Prostate gland (tissue), 2 donors: ENCODE results near the gene SIN3B. TPM values are rescaled to one million over a fixed set of nuclear protein-coding genes. Genes with fewer than 3 reads are reported as not detected.

Experiments used
- DNase-seq: peaks from one replicate; pipeline ENCODE4 v3.0.0-alpha.2; 2019; ENCODE audit warnings: low spot score
- H3K27ac ChIP-seq, 2 donors: fragments of 200-600 bp; sonication (generic); 2 replicates each; pipeline ENCODE4 v1.5.1; 2017 to 2019
- H3K27me3 ChIP-seq: fragments of 200-600 bp; sonication (generic); replicated peaks from 2 replicates; pipeline ENCODE4 v1.5.1; 2019; ENCODE audit not compliant: insufficient read depth
- H3K36me3 ChIP-seq, 2 donors: fragments of 200-600 bp; sonication (generic); 1 replicate in 1 of 2; 2 replicates in 1 of 2; pipeline versions ENCODE4 v1.5.1 to v1.8.1; 2017 to 2019
- H3K4me1 ChIP-seq: fragments of 200-600 bp; sonication (generic); replicated peaks from 2 replicates; pipeline ENCODE4 v1.5.1; 2019
- H3K4me3 ChIP-seq, 2 donors: fragments of 200-600 bp; sonication (generic); 2 replicates each; pipeline ENCODE4 v1.5.1; 2017 to 2019
- H3K9me3 ChIP-seq: fragments of 200-600 bp; sonication (generic); 2 replicates; pipeline ENCODE4 v1.5.1; 2017
- CTCF ChIP-seq, 4 experiments: fragments of 200-600 bp in 2 of 4; fragments of 450-650 bp in 2 of 4; sonication (generic) in 2 of 4; IDR thresholded peaks; 1 replicate in 3 of 4; 2 replicates in 1 of 4; pipeline ENCODE4 v1.5.1; 2016 to 2019; ENCODE audit warnings: antibody characterized with exemption in 4 of 4, mild to moderate bottlenecking in 2 of 4, moderate library complexity in 2 of 4
- POLR2A ChIP-seq: fragments of 450-650 bp; IDR thresholded peaks from one replicate; pipeline ENCODE4 v1.6.1; 2016; ENCODE audit warnings: antibody characterized with exemption, mild to moderate bottlenecking
- POLR2AphosphoS5 ChIP-seq: sonication (generic); formaldehyde crosslinking; IDR thresholded peaks from one replicate; pipeline ENCODE4 v1.6.1; 2017; ENCODE audit warnings: antibody characterized with exemption
- WGBS: methylation state at CpG from one replicate; pipeline ENCODE4 v1.1.5; 2018; 5-methylcytosine and 5-hydroxymethylcytosine counted together
- intact Hi-C: fragments of 100-400 bp; cut with DNase I; formaldehyde crosslinking; loops from one replicate; pipeline ENCODE4 v1.14.2; 2022
- total RNA-seq, 2 donors: library from RNA; depleted of rRNA; stranded (reverse); fragments of >200 nt; gene quantifications; one replicate each; pipeline ENCODE4 v1.1.0, GENCODE V29; 2016

SIN3B gene
- total RNA-seq, 2 donors from 2014 or later: 37.8 to 159 TPM

- Histone ChIP-seq H3K36me3 (peaks cover 12 to 28% of the 10 kb centered on the region in 2 donors), H3K27ac (no peak overlapping the region), H3K9me3 (no peaks in the 10 kb centered on the region), H3K4me1 (no peaks in the 10 kb centered on the region), H3K4me3 (no peak overlapping the region), H3K27me3 (no peaks in the 10 kb centered on the region)
- TF ChIP-seq POLR2A (no peak), CTCF (IDR thresholded peaks at IDR 0.05) (no peak), POLR2AphosphoS5 (no peak)
- intact Hi-C loops: no loop called here
- DNase-seq: no peak
- WGBS: 93% methylated on average over 8 of the region's 8 CpGs
Observed at GRCh38 chr19:16880884-16881554, 51.8 kb downstream of the SIN3B start.

- WGBS: 92% methylated on average over 3 of the region's 3 CpGs
- Histone ChIP-seq H3K36me3 (peaks cover 12 to 21% of the 10 kb centered on the region in 2 donors), H3K4me1 (no peaks in the 10 kb centered on the region), H3K4me3 (no peak overlapping the region), H3K27me3 (no peaks in the 10 kb centered on the region), H3K27ac (no peak overlapping the region), H3K9me3 (no peaks in the 10 kb centered on the region)
- no peak for DNase-seq
- intact Hi-C loops: no loop called here
- TF ChIP-seq CTCF (IDR thresholded peaks at IDR 0.05): no peak
- no peak for TF ChIP-seq POLR2A
- TF ChIP-seq POLR2AphosphoS5: no peak
Observed at GRCh38 chr19:16882146-16882545, 52.9 kb downstream of the SIN3B start.

GRCh38 chr19:16883522-16883921 is 54.3 kb downstream of the SIN3B start:
- 43% methylated on average over 3 of the region's 3 CpGs for WGBS
- no peak for TF ChIP-seq POLR2A
- TF ChIP-seq POLR2AphosphoS5: no peak
- no peak for TF ChIP-seq CTCF (IDR thresholded peaks at IDR 0.05)

GRCh38 chr19:16885166-16885565 is 56.0 kb downstream of the SIN3B start:
- no peaks in the 10 kb centered on the region for H3K9me3 ChIP-seq

More at GRCh38 chr19:16883522-16883921, 54.3 kb downstream of the SIN3B start:
- H3K27me3 ChIP-seq: no peaks in the 10 kb centered on the region
- H3K27ac ChIP-seq: no peak overlapping the region
- H3K36me3 ChIP-seq: peaks cover 5 to 8% of the 10 kb centered on the region in 2 donors
- no peak for DNase-seq
- intact Hi-C loops: no loop called here
- H3K4me1 ChIP-seq: no peaks in the 10 kb centered on the region
- H3K9me3 ChIP-seq: no peaks in the 10 kb centered on the region
- H3K4me3 ChIP-seq: no peak overlapping the region

More at GRCh38 chr19:16885166-16885565, 56.0 kb downstream of the SIN3B start:
- 61% methylated on average over 5 of the region's 5 CpGs for WGBS
- no peaks in the 10 kb centered on the region for H3K36me3 ChIP-seq
- peaks cover 6% of the 10 kb centered on the region for H3K4me1 ChIP-seq
- TF ChIP-seq CTCF (IDR thresholded peaks at IDR 0.05) (no peak), POLR2AphosphoS5 (no peak), POLR2A (no peak)
- no peak for DNase-seq
- no peak overlapping the region for H3K27ac ChIP-seq
- H3K27me3 ChIP-seq: no peaks in the 10 kb centered on the region
- no peak overlapping the region for H3K4me3 ChIP-seq
- intact Hi-C loops: no loop called here
